Peyer's patch (tissue), 4 donors: ENCODE results near the gene IRF2.

Experiments used
- CTCF ChIP-seq, 6 experiments: fragments of 450-650 bp in 4 of 6; fragments of 200-600 bp in 2 of 6; sonication (generic) in 1 of 6; IDR thresholded peaks; one replicate each; pipeline ENCODE4 v1.5.1; 2017 to 2019; ENCODE audit warnings: antibody characterized with exemption in 6 of 6, mild to moderate bottlenecking in 3 of 6, moderate library complexity in 1 of 6
- POLR2A ChIP-seq, 2 donors: fragments of 450-650 bp; IDR thresholded peaks; one replicate each; pipeline ENCODE4 v1.5.1; 2017; ENCODE audit warnings: antibody characterized with exemption in 2 of 2, mild to moderate bottlenecking in 2 of 2, moderate library complexity in 2 of 2

GRCh38 chr4:184442314-184442635 is 32.1 kb downstream of the IRF2 start:
- no peak for TF ChIP-seq CTCF (IDR thresholded peaks at IDR 0.05)
- no peak for TF ChIP-seq POLR2A (IDR thresholded peaks at IDR 0.05)
